Endothelial cell (in vitro differentiated cells): ENCODE results near the gene PDE3A. TPM values are rescaled to one million over a fixed set of nuclear protein-coding genes. Genes with fewer than 3 reads are reported as not detected.
"Not testable (repeated sequence)": the region's sequence is repeated elsewhere in the genome, so short reads cannot be mapped to it uniquely, and the experiment has no call there.

Source experiments
- DNase-seq: peaks from one replicate; pipeline ENCODE4 v3.0.0; 2021; ENCODE audit warnings: low spot score
- H3K27ac Mint-ChIP-seq: one replicate; pipeline ENCODE4 v1.8.0; 2021; ENCODE audit warnings: mixed read lengths, inconsistent platforms; ENCODE audit not compliant: unreplicated experiment
- H3K27me3 Mint-ChIP-seq: one replicate; pipeline ENCODE4 v1.8.0; 2021; ENCODE audit warnings: mild to moderate bottlenecking, moderate library complexity, mixed read lengths, inconsistent platforms; ENCODE audit not compliant: unreplicated experiment
- H3K36me3 Mint-ChIP-seq: one replicate; pipeline ENCODE4 v1.8.0; 2021; ENCODE audit warnings: mild to moderate bottlenecking, low read depth, mixed read lengths, inconsistent platforms; ENCODE audit not compliant: unreplicated experiment
- H3K4me1 Mint-ChIP-seq: one replicate; pipeline ENCODE4 v1.8.0; 2021; ENCODE audit warnings: mild to moderate bottlenecking, mixed read lengths, inconsistent platforms; ENCODE audit not compliant: unreplicated experiment
- H3K4me3 Mint-ChIP-seq: one replicate; pipeline ENCODE4 v1.8.0; 2021; ENCODE audit warnings: mild to moderate bottlenecking, mixed read lengths, inconsistent platforms; ENCODE audit not compliant: unreplicated experiment
- H3K9me3 Mint-ChIP-seq: one replicate; pipeline ENCODE4 v1.8.0; 2021; ENCODE audit warnings: mixed read lengths, inconsistent platforms; ENCODE audit not compliant: unreplicated experiment
- total RNA-seq: library from RNA; stranded (reverse); fragmentation: NEBNext Ultra II Directional; extraction: Animal tissue kit (Norgen Biotek cat#: 25700); gene quantifications from one replicate; pipeline ENCODE4 v1.2.1, GENCODE V29; 2021; ENCODE audit not compliant: unreplicated experiment
- TF ChIP-seq, protein P1 (sequence below): fragments of 200-600 bp; sonication (generic); IDR thresholded peaks from one replicate; pipeline ENCODE4 v1.5.0; 2021; ENCODE audit warnings: antibody characterized with exemption; ENCODE audit not compliant: unreplicated experiment

PDE3A gene
- total RNA-seq, 1 donor from 2014 or later = 0.97 TPM

DNA sequence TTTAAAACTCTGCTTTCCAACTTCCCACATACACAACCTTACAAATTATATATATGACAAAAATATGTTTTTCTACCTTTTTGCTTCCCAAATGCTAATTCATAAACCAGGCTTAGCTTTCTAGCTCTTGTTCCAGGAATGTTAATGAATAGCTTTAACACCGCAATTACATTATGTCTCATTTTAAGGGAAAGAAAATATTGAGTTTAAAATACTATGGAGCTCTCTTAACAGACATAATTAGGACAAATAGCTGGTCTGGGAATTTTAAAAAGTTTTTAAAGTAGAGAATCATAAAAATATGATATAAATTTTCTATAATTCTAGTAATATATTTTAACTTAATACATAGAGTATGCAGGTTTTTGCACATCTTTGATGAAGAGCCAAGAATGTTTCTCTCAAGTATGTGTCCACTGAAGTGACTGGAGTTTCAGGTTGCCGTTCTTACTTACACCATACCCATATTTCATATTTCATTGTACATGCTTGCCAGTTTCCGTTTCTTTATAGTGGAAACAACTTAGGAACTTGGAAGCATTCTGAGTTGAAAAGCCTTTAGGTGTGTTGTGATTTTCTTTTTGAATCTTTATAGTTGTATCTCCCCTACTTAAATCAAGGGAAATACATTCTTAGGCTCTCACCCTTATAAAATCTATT, 236.2 kb downstream of the PDE3A start:
- DNase-seq = no peak
- no peaks in the 10 kb centered on the region for H3K4me1 Mint-ChIP-seq
- no peak overlapping the region for H3K4me3 Mint-ChIP-seq
- TF ChIP-seq, protein P1, sequence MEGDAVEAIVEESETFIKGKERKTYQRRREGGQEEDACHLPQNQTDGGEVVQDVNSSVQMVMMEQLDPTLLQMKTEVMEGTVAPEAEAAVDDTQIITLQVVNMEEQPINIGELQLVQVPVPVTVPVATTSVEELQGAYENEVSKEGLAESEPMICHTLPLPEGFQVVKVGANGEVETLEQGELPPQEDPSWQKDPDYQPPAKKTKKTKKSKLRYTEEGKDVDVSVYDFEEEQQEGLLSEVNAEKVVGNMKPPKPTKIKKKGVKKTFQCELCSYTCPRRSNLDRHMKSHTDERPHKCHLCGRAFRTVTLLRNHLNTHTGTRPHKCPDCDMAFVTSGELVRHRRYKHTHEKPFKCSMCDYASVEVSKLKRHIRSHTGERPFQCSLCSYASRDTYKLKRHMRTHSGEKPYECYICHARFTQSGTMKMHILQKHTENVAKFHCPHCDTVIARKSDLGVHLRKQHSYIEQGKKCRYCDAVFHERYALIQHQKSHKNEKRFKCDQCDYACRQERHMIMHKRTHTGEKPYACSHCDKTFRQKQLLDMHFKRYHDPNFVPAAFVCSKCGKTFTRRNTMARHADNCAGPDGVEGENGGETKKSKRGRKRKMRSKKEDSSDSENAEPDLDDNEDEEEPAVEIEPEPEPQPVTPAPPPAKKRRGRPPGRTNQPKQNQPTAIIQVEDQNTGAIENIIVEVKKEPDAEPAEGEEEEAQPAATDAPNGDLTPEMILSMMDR = no peak
- H3K27me3 Mint-ChIP-seq = peaks cover 1% of the 10 kb centered on the region
- H3K36me3 Mint-ChIP-seq = no peaks in the 10 kb centered on the region
- no peak overlapping the region for H3K27ac Mint-ChIP-seq
- no peaks in the 10 kb centered on the region for H3K9me3 Mint-ChIP-seq

DNA sequence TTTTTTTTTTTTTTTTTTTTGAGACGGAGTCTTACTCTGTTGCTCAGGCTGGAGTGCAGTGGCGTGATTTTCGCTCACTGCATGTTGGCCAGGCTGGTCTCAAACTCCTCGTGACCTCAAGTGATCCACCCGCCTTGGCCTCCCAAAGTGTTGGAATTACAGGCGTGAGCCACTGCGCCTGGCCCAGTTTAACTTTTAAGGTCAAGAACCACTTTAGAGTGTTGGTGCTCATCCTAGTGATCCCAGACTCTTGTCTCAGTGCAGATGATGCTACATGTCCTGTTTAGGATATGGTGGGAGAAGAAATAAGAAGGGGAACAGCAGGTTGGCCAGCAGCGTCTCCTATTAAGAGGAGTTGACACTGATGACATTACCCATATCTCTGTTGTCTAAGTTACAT, 246.7 kb downstream of the PDE3A start:
- H3K27ac Mint-ChIP-seq, H3K4me1 Mint-ChIP-seq, H3K4me3 Mint-ChIP-seq, H3K9me3 Mint-ChIP-seq, DNase-seq, H3K36me3 Mint-ChIP-seq, H3K27me3 Mint-ChIP-seq: not testable (repeated sequence)

GRCh38 chr12:20616093-20616492, 247.8 kb downstream of the PDE3A start:
- H3K4me1 Mint-ChIP-seq = no peaks in the 10 kb centered on the region
- no peak for DNase-seq
- no peaks in the 10 kb centered on the region for H3K9me3 Mint-ChIP-seq
- no peaks in the 10 kb centered on the region for H3K27me3 Mint-ChIP-seq
- H3K36me3 Mint-ChIP-seq = no peaks in the 10 kb centered on the region
- TF ChIP-seq, protein P1 = no peak
- H3K4me3 Mint-ChIP-seq = no peak overlapping the region
- no peak overlapping the region for H3K27ac Mint-ChIP-seq

- no peaks in the 10 kb centered on the region for H3K27me3 Mint-ChIP-seq
- no peak overlapping the region for H3K27ac Mint-ChIP-seq
- H3K9me3 Mint-ChIP-seq = no peaks in the 10 kb centered on the region
- no peaks in the 10 kb centered on the region for H3K4me1 Mint-ChIP-seq
- H3K36me3 Mint-ChIP-seq = no peaks in the 10 kb centered on the region
- H3K4me3 Mint-ChIP-seq = no peak overlapping the region
- TF ChIP-seq, protein P1 = no peak
- DNase-seq = no peak
Observed at GRCh38 chr12:20620261-20620660, 251.9 kb downstream of the PDE3A start.

- Mint-ChIP-seq H3K27ac (no peak overlapping the region), H3K27me3 (peaks cover 2% of the 10 kb centered on the region), H3K9me3 (no peaks in the 10 kb centered on the region), H3K4me1 (peaks cover 12% of the 10 kb centered on the region), H3K36me3 (no peaks in the 10 kb centered on the region), H3K4me3 (no peak overlapping the region)
- TF ChIP-seq, protein P1 = peak; percentile 30
- peak; percentile 38 for DNase-seq
Observed at GRCh38 chr12:20624718-20625117, 256.4 kb downstream of the PDE3A start.
